Neural cell (in vitro differentiated cells): ENCODE results near the gene FAM168B.

Experiments
- CTCF ChIP-seq: fragments of 450-650 bp; IDR thresholded peaks from 2 replicates; pipeline ENCODE4 v1.5.1; 2014; ENCODE audit warnings: antibody characterized with exemption, mild to moderate bottlenecking, moderate library complexity; ENCODE audit not compliant: poor library complexity, severe bottlenecking
- EP300 ChIP-seq: fragments of 450-650 bp; conservative IDR thresholded peaks from 2 replicates; pipeline ENCODE4 v1.6.1; 2014; ENCODE audit warnings: antibody characterized with exemption, mild to moderate bottlenecking, moderate library complexity; ENCODE audit not compliant: poor library complexity, severe bottlenecking
- EZH2 ChIP-seq: fragments of 200-600, 300-800 bp; shearing (Covaris generic), sonication (generic); IDR thresholded peaks from 2 replicates; pipeline ENCODE4 v1.6.1; 2014; ENCODE audit warnings: antibody characterized with exemption, low read length, borderline replicate concordance, mild to moderate bottlenecking; ENCODE audit not compliant: insufficient read depth, poor library complexity, severe bottlenecking
- MXI1 ChIP-seq: fragments of 450-650 bp; conservative IDR thresholded peaks from 2 replicates; pipeline ENCODE4 v1.6.1; 2014; ENCODE audit warnings: antibody characterized with exemption, mild to moderate bottlenecking; ENCODE audit not compliant: poor library complexity, severe bottlenecking
- POLR2AphosphoS5 ChIP-seq: IDR thresholded peaks from 2 replicates; pipeline ENCODE4 v1.6.1; 2012
- RAD21 ChIP-seq: fragments of 450-650 bp; conservative IDR thresholded peaks from 2 replicates; pipeline ENCODE4 v1.6.1; 2014; ENCODE audit warnings: antibody characterized with exemption, mild to moderate bottlenecking, moderate library complexity
- SMC3 ChIP-seq: fragments of 450-650 bp; conservative IDR thresholded peaks from 2 replicates; pipeline ENCODE4 v1.6.1; 2014; ENCODE audit warnings: antibody characterized with exemption, mild to moderate bottlenecking, moderate library complexity; ENCODE audit not compliant: poor library complexity
- TAF1 ChIP-seq: IDR thresholded peaks from 2 replicates; pipeline ENCODE4 v1.6.1; 2012; ENCODE audit warnings: low read depth
- TF ChIP-seq, protein P1 (sequence below): IDR thresholded peaks from 2 replicates; pipeline ENCODE4 v1.6.1; 2012; ENCODE audit warnings: borderline replicate concordance

- TF ChIP-seq CTCF (no peak), EZH2 (no peak), MXI1 (no peak), POLR2AphosphoS5 (no peak), SMC3 (no peak), EP300 (no peak), RAD21 (no peak), TAF1 (no peak)
- TF ChIP-seq, protein P1, sequence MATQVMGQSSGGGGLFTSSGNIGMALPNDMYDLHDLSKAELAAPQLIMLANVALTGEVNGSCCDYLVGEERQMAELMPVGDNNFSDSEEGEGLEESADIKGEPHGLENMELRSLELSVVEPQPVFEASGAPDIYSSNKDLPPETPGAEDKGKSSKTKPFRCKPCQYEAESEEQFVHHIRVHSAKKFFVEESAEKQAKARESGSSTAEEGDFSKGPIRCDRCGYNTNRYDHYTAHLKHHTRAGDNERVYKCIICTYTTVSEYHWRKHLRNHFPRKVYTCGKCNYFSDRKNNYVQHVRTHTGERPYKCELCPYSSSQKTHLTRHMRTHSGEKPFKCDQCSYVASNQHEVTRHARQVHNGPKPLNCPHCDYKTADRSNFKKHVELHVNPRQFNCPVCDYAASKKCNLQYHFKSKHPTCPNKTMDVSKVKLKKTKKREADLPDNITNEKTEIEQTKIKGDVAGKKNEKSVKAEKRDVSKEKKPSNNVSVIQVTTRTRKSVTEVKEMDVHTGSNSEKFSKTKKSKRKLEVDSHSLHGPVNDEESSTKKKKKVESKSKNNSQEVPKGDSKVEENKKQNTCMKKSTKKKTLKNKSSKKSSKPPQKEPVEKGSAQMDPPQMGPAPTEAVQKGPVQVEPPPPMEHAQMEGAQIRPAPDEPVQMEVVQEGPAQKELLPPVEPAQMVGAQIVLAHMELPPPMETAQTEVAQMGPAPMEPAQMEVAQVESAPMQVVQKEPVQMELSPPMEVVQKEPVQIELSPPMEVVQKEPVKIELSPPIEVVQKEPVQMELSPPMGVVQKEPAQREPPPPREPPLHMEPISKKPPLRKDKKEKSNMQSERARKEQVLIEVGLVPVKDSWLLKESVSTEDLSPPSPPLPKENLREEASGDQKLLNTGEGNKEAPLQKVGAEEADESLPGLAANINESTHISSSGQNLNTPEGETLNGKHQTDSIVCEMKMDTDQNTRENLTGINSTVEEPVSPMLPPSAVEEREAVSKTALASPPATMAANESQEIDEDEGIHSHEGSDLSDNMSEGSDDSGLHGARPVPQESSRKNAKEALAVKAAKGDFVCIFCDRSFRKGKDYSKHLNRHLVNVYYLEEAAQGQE: no peak
These were observed 29.2 kb upstream of the FAM168B start for GRCh38 chr2:131122496-131122895.
